Fibroblast of skin of right biceps (primary cell): ENCODE measurements around the gene NFAT5.
"Not testable (repeated sequence)": the region's sequence is repeated elsewhere in the genome, so short reads cannot be mapped to it uniquely, and the experiment has no call there.

ENCODE experiments used
- DNase-seq: peaks from one replicate; pipeline ENCODE4 v3.0.0-alpha.2; 2013

NFAT5 gene

DNA sequence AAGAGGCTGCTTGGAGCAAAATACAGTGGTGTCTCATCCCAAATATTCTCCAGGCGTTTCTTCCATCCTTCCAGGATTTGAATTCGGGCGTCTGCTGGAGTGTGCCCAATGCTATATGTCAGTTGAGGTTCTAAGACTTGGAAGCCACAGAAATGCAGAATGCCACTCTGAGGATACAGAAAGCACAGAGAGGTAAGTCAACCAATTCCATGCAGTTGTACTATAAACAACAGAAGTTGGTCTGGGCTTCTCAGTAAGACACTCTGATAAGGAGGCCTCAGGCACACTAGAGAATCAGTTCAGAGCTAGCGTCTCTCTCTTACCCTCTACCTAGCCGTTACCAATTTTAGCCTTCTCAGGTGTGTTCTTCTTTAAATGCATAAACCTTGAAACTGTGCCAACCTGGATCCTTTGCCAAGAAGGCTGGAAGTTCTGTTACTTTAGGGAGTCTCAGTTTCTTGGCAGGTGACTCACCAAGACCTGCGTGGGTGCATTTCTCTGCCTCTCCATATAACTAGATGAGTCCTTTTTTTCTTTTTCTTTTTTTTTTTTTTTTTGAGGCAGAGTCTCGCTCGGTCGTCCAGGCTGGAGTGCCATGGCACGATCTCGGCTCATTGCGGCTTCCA lies 145.5 kb downstream of the NFAT5 start:
- peak; percentile 48 for DNase-seq

GRCh38 chr16:69712277-69712676 lies 146.5 kb downstream of the NFAT5 start:
- DNase-seq, result no peak

- no peak for DNase-seq
Observed at GRCh38 chr16:69712914-69713581, 147.3 kb downstream of the NFAT5 start.

- DNase-seq, result no peak
Observed at GRCh38 chr16:69717066-69717465, 151.3 kb downstream of the NFAT5 start.

DNA sequence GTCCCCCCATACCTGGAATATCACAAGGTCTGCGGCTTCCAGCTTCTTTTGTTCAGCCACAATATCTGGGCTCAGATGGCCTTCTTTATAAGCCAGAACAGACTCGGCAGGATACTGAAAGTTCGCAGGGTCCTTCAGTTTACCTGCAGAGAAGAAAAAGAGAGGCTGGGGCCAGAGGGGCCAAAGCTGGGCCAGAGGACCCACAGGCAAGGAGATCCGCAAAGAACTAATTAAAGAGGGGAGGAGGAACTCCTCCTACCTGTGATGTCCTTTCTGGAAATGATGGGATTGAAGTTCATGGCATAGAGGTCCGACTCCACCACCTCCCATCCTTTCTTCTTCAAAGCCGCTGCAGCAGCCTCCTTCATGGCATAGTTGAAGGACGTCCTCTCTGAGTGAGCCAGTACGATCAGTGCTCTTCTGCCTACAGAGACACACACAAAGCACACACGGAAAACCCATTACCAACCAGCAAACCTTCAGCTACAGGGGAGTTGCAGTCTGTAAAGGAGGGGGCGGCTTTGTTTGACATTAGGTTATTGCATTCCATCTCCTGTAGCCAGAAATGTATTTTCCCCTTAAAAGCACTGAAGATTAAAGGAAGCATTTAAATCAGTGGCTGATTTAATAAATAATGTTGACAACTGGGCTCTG lies 152.5 kb downstream of the NFAT5 start:
- DNase-seq, result no peak

DNA sequence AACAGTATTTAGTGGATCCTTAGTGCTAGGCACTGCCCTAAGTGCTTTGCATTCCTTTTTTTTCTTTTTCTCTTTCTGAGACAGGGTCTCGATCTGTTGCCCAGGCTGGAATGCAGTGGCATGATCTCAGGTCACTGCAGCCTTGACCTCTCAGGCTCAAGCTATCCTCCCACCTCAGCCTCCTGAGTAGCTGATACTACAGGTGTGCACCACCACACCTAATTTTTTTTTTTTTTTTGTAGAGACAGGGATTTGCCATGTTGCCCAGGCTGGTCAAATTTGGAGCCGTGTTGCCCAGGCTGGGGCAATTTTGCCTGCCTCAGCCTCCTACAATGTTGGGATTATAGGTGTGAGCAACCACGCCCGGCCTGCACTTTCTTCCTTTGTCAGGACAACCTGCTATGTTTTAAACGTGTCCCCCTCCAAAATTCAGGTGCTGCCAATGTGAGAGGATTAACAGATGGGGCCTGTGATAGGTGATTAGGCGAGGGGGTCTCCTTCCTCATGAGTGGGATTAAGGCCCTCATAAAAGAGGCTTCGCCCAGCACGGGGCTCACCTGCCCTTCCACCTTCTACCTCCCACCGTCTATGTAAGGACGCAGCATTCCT lies 155.2 kb downstream of the NFAT5 start:
- DNase-seq, result no peak

DNA sequence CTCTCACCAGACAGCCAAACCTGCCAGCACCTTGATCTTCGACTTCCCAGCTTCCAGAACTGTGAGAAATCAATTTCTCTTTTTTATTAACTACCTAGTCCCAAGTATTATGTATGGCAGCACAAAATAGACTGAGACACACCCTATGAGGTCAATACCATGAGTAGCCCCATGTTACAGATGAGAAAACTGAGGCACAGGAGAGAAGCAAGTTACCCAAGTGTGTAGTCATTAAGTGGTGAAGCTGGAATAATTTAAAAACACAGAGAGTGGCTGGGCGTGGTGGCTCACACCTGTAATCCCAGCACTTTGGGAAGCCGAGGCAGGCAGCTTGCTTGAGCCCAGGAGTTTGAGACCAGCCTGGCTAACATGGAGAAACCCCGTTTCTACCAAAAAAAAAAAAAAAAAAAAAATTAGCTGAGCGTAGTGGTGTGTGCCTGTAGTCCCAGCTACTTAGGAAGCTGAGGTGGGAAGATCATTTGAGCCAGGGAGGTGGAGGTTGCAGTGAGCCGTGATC lies 155.7 kb downstream of the NFAT5 start:
- DNase-seq, result no peak

- no peak for DNase-seq
Observed at GRCh38 chr16:69724414-69724873, 158.7 kb downstream of the NFAT5 start.

GRCh38 chr16:69724981-69725479 lies 159.3 kb downstream of the NFAT5 start:
- no peak for DNase-seq

- no peak for DNase-seq
Observed at GRCh38 chr16:69725480-69726312, 159.9 kb downstream of the NFAT5 start.

GRCh38 chr16:69726313-69727060 lies 160.7 kb downstream of the NFAT5 start, which contains the start of gene NQO1:
Gene NQO1, minus strand, starts transcription at chr16:69726560. Its CDS starts 121 bp downstream, at chr16:69726439.
- DNase-seq, result peak; percentile 97

- no peak for DNase-seq
Observed at GRCh38 chr16:69727916-69728270, 162.1 kb downstream of the NFAT5 start.

GRCh38 chr16:69729030-69729429 lies 163.3 kb downstream of the NFAT5 start:
- DNase-seq, result not testable (repeated sequence)

DNA sequence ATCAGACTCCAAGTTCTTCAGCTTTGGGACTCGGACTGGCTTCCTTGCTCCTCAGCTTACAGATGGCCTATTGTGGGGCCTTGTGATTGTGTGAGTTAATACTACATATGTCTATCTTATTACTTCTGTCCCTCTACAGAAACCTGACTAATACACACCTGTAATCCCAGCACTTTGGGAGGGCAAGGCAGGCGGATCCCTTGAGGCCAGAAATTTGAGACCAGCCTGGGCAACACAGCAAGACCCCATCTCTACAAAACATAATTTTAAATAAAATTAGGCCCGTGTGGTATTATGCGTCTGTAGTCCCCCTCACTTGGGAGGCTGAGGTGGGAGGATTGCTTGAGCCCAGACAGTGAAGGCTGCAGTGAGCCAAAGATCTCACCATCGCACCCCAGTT lies 165.5 kb downstream of the NFAT5 start:
- DNase-seq, result not testable (repeated sequence)

DNA sequence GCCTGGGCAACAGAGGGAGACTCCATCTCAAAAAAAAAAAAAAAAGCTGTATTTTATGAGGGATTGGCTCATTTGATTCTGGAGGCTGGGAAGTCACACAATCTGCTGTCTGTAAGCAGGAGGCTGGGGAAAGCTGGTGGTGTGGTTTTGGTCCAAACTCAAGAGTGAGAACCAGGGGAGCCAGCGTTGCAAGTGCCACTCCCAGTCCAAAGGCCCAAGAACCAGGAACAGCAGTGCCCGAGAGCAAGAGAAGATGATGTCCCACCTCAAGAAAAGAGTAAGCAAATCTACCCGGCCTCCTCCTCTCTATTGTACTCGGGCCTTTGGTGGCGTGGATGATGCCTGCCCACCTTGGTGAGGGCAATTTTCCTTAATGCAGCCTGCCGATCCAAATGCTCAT lies 166.3 kb downstream of the NFAT5 start:
- DNase-seq, result no peak

- DNase-seq, result peak; percentile 27
Observed at GRCh38 chr16:69741519-69741918, 175.8 kb downstream of the NFAT5 start.

DNA sequence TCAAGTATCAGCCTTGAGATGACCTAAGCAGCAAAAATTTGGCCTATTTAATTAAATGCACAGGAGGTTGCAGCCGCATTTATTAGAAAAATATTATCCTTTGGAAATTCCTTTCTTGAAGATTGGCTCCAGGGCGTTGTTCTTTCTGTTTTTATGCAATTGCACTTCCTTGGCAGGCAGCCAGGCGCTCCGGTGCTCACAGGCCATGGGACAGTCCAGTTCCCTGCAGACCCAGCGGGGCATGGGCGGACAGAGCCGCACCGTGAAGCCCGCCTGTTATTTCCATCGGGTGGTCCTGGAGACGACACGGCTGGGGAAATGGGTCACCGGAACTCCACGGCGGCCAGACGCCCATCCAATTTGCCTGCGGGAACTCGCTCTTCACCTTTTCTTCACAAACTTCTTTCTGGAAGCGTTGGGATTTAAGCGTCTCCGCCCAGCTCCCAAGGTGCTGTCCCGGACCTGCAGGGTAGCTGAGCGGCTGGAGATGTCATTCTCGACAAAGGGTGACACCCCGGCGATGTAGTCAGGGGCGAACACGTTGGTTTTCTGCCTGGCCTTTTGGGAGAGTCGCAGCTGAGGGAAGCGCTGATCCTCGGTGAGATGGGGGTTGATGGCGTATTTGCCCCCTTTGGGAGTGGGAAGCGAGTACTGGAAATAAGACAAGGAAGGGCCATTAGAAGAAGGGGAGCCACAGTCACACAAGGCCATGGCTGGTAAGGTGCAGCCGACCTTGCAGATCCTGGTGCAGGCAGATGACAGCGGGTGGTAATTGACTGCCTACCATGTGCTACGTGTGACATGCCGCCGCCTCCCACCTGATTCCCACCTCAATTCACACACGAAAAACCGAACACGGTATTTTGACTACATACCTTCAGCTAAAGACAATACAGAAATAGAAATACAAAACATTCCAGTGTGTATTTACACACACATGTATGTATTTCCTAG lies 176.5 kb downstream of the NFAT5 start:
- peak; percentile 19 for DNase-seq

DNA sequence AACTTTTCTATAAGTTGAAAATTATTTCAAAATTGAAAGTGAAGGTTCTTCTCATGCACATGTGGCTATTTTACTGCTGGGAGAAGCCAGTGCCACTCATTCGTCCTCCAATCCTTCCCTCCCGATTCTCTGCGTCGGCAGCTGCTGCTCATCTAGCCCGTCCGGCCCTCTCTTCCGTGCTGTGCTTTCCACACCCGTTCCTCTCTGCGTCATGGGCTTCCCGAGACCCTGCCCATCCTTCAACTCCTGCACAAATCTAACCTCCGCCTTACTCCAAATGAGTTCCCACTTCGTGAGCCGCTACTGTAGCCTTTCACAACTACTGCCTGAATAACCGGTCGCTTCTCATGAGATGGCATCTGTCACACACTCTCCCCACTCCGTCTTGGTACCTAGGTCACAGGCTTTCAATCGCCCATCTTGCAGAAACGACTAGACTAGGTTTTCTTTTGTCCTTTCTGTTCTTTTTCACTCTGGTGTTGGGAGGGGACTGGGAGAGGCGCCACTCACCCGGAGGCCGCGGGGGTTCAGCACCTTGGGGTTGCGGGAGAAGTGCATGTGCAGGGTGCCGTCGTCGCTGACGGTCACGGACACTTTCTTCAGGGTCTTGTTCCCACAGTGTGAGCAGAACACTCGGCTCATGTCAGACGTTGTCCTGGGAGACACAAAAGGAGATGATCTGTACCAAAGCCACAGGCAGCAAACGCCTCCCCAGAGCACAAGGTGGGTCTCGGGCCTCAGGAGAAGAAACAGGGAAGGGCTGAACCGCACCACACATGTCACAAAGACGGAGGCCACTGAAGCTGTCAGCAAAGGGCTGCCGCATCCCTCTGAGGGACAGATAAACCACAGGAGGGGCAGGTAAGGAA lies 178.8 kb downstream of the NFAT5 start:
- DNase-seq, result no peak

GRCh38 chr16:69745232-69745612 lies 179.5 kb downstream of the NFAT5 start:
- no peak for DNase-seq
